ENCODE data around the gene TMEM184C. TPM values are rescaled to one million over a fixed set of nuclear protein-coding genes. Genes with fewer than 3 reads are reported as not detected.

Gene TMEM184C
- total RNA-seq, 4 donors from 2014 or later: 14.9 to 40.3 (median 25.5) TPM

GRCh38 chr4:147683188-147683591 lies 66.0 kb downstream of the TMEM184C start:
- Histone ChIP-seq H3K27me3 (no peaks in the 10 kb centered on the region), H3K4me3 (peak overlapping the region; percentile 52 to 85 (median 70)), H3K27ac (peak overlapping the region; percentile 89 to 93 (median 90)), H3K4me1 (peaks cover 6 to 19% (median 11%) of the 10 kb centered on the region in 4 donors), H3K9me3 (no peaks in the 10 kb centered on the region), H3K36me3 (no peaks in the 10 kb centered on the region)
- intact Hi-C loops (cut with DNase I; ENCODE audit: low total_unique reads): no loop called here
- 0 to 3% methylated on average over 8 to 10 of the region's 10 CpGs for WGBS, 2 donors (ENCODE audit: low coverage in 1 of 2)
- DNase-seq: peak; percentile 24
- TF ChIP-seq POLR2AphosphoS5 (IDR thresholded peaks at IDR 0.05): peak in 1 of 3 donors; percentile 15
- TF ChIP-seq EP300 (IDR thresholded peaks at IDR 0.05; ENCODE audit: low read depth): no peak
- in situ Hi-C loops (cut with MboI; ENCODE audit: low pct_ligation_motif_present in 1 of 4, low pct_unique_long_range_greater_than_20kb in 1 of 4, low sequenced_read_pairs in 3 of 4): no loop called here

GRCh38 chr4:147683717-147684700 lies 66.8 kb downstream of the TMEM184C start, which contains the start of gene PRMT9:
Gene PRMT9 (minus strand): TSS chr4:147684163. CDS start chr4:147683987, 176 bp downstream.
- TF ChIP-seq POLR2AphosphoS5 (IDR thresholded peaks at IDR 0.05) (peak; percentile 94 to 95 (median 94)), POLR2A (IDR thresholded peaks at IDR 0.05) (peak; percentile 82), CTCF (IDR thresholded peaks at IDR 0.05) (no peak), EP300 (IDR thresholded peaks at IDR 0.05; ENCODE audit: low read depth) (peak; percentile 86)
- Histone ChIP-seq H3K4me3 (peak within 1 kb of the TSS; percentile 52 to 85 (median 70)), H3K4me1 (peaks cover 6 to 19% (median 11%) of the 10 kb centered on the region in 4 donors), H3K27ac (peak within 1 kb of the TSS; percentile 89 to 93 (median 90)), H3K9me3 (no peaks in the 10 kb centered on the region), H3K36me3 (no peaks in the 10 kb centered on the region), H3K27me3 (no peaks in the 10 kb centered on the region)
- intact Hi-C loops (cut with DNase I; ENCODE audit: low total_unique reads) (no loop called here), in situ Hi-C loops (cut with MboI; ENCODE audit: low pct_ligation_motif_present in 1 of 4, low pct_unique_long_range_greater_than_20kb in 1 of 4, low sequenced_read_pairs in 3 of 4) (no loop called here)
- 0% methylated on average over 5 to 55 of the region's 69 CpGs for WGBS, 2 donors (ENCODE audit: low coverage in 1 of 2)
- DNase-seq: peak; percentile 94

GRCh38 chr4:147689067-147689466 lies 71.9 kb downstream of the TMEM184C start:
- WGBS, 2 donors (ENCODE audit: low coverage in 1 of 2): 52 to 100% methylated on average over 1 to 4 of the region's 4 CpGs
- TF ChIP-seq EP300 (IDR thresholded peaks at IDR 0.05; ENCODE audit: low read depth) (no peak), POLR2AphosphoS5 (IDR thresholded peaks at IDR 0.05) (no peak), CTCF (IDR thresholded peaks at IDR 0.05) (no peak), POLR2A (IDR thresholded peaks at IDR 0.05) (no peak)
- intact Hi-C loops (cut with DNase I; ENCODE audit: low total_unique reads) (no loop called here), in situ Hi-C loops (cut with MboI; ENCODE audit: low pct_ligation_motif_present in 1 of 4, low pct_unique_long_range_greater_than_20kb in 1 of 4, low sequenced_read_pairs in 3 of 4) (no loop called here)
- H3K36me3 ChIP-seq: no peaks in the 10 kb centered on the region
- no peak overlapping the region for H3K4me3 ChIP-seq
- DNase-seq: no peak
- H3K27me3 ChIP-seq: peaks cover 3% of the 10 kb centered on the region
- H3K27ac ChIP-seq: no peak overlapping the region
- peaks cover 0 to 16% (median 3%) of the 10 kb centered on the region in 4 donors for H3K4me1 ChIP-seq
- no peaks in the 10 kb centered on the region for H3K9me3 ChIP-seq

- TF ChIP-seq EP300 (IDR thresholded peaks at IDR 0.05; ENCODE audit: low read depth) (no peak), POLR2A (IDR thresholded peaks at IDR 0.05) (no peak), CTCF (IDR thresholded peaks at IDR 0.05) (no peak)
- DNase-seq: no peak
- H3K36me3 ChIP-seq: no peaks in the 10 kb centered on the region
- H3K27me3 ChIP-seq: peaks cover 3% of the 10 kb centered on the region
- 78 to 100% methylated on average over 1 to 2 of the region's 2 CpGs for WGBS, 2 donors (ENCODE audit: low coverage in 1 of 2)
- H3K4me3 ChIP-seq: no peak overlapping the region
- peaks cover 0 to 9% (median 0%) of the 10 kb centered on the region in 4 donors for H3K4me1 ChIP-seq
- H3K9me3 ChIP-seq: no peaks in the 10 kb centered on the region
- in situ Hi-C loops (cut with MboI; ENCODE audit: low pct_ligation_motif_present in 1 of 4, low pct_unique_long_range_greater_than_20kb in 1 of 4, low sequenced_read_pairs in 3 of 4): no loop called here
- intact Hi-C loops (cut with DNase I; ENCODE audit: low total_unique reads): no loop called here
- H3K27ac ChIP-seq: no peak overlapping the region
Measured at GRCh38 chr4:147691820-147692219, 74.6 kb downstream of the TMEM184C start.

All from transverse colon (tissue), 4 donors.